WTC11 (cell line): ENCODE measurements around the gene SLX4.

Source experiments
- ELF4 ChIP-seq: sonication (generic); formaldehyde crosslinking; IDR thresholded peaks from 2 replicates; pipeline ENCODE4 v1.8.1; 2022; ENCODE audit warnings: low read depth, mild to moderate bottlenecking, moderate library complexity, missing genetic modification reagents
- GABPB1 ChIP-seq: sonication (generic); formaldehyde crosslinking; IDR thresholded peaks from 2 replicates; pipeline ENCODE4 v1.8.1; 2023; ENCODE audit warnings: mild to moderate bottlenecking, missing genetic modification reagents
- RELA ChIP-seq: sonication (generic); formaldehyde crosslinking; IDR thresholded peaks from 2 replicates; pipeline ENCODE4 v1.8.1; 2022; ENCODE audit warnings: missing genetic modification reagents, mild to moderate bottlenecking, borderline replicate concordance
- SP1 ChIP-seq: sonication (generic); formaldehyde crosslinking; conservative IDR thresholded peaks from 2 replicates; pipeline ENCODE4 v1.8.1; 2022; ENCODE audit warnings: missing genetic modification reagents
- TEAD4 ChIP-seq: sonication (generic); formaldehyde crosslinking; IDR thresholded peaks from 2 replicates; pipeline ENCODE4 v1.8.0; 2022; ENCODE audit warnings: mild to moderate bottlenecking, missing genetic modification reagents
- TF ChIP-seq, protein P1 (sequence below): fragments of 200-600 bp; IDR thresholded peaks from 2 replicates; pipeline ENCODE4 v1.8.0; 2022; ENCODE audit warnings: antibody characterized with exemption
- TF ChIP-seq, protein P2 (sequence below): sonication (generic); formaldehyde crosslinking; IDR thresholded peaks from 2 replicates; pipeline ENCODE4 v1.8.0; 2022; ENCODE audit warnings: missing genetic modification reagents

DNA sequence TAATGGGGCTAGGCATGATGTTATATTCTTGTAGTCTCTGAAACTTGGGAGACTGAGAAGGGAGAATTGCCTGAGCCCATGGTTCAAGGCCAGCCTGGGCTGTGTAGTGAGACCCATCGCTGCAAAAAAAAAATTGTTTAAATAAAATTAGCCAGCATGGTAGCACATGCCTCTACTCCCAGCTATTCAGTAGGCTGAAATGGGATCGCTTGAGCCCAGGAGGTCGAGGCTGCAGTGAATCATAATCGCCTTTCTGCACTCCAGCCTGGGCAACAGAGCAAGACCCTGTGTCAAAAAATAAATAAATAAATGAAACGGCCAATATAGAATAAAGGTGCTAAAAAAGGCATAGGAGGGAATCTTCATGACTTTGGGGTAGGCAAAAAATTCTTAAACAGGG, 13.9 kb upstream of the SLX4 start:
- TF ChIP-seq, protein P1, sequence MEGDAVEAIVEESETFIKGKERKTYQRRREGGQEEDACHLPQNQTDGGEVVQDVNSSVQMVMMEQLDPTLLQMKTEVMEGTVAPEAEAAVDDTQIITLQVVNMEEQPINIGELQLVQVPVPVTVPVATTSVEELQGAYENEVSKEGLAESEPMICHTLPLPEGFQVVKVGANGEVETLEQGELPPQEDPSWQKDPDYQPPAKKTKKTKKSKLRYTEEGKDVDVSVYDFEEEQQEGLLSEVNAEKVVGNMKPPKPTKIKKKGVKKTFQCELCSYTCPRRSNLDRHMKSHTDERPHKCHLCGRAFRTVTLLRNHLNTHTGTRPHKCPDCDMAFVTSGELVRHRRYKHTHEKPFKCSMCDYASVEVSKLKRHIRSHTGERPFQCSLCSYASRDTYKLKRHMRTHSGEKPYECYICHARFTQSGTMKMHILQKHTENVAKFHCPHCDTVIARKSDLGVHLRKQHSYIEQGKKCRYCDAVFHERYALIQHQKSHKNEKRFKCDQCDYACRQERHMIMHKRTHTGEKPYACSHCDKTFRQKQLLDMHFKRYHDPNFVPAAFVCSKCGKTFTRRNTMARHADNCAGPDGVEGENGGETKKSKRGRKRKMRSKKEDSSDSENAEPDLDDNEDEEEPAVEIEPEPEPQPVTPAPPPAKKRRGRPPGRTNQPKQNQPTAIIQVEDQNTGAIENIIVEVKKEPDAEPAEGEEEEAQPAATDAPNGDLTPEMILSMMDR = no peak
- TF ChIP-seq RELA (CRISPR knock-in tag) (no peak), GABPB1 (no peak), TEAD4 (no peak), ELF4 (CRISPR knock-in tag) (no peak), SP1 (no peak)
- TF ChIP-seq, protein P2, sequence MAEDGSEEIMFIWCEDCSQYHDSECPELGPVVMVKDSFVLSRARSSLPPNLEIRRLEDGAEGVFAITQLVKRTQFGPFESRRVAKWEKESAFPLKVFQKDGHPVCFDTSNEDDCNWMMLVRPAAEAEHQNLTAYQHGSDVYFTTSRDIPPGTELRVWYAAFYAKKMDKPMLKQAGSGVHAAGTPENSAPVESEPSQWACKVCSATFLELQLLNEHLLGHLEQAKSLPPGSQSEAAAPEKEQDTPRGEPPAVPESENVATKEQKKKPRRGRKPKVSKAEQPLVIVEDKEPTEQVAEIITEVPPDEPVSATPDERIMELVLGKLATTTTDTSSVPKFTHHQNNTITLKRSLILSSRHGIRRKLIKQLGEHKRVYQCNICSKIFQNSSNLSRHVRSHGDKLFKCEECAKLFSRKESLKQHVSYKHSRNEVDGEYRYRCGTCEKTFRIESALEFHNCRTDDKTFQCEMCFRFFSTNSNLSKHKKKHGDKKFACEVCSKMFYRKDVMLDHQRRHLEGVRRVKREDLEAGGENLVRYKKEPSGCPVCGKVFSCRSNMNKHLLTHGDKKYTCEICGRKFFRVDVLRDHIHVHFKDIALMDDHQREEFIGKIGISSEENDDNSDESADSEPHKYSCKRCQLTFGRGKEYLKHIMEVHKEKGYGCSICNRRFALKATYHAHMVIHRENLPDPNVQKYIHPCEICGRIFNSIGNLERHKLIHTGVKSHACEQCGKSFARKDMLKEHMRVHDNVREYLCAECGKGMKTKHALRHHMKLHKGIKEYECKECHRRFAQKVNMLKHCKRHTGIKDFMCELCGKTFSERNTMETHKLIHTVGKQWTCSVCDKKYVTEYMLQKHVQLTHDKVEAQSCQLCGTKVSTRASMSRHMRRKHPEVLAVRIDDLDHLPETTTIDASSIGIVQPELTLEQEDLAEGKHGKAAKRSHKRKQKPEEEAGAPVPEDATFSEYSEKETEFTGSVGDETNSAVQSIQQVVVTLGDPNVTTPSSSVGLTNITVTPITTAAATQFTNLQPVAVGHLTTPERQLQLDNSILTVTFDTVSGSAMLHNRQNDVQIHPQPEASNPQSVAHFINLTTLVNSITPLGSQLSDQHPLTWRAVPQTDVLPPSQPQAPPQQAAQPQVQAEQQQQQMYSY (CRISPR knock-in tag) = no peak
